Neural progenitor cell (in vitro differentiated cells): ENCODE measurements around the gene PTGES2.

Source experiments
- EZH2phosphoT487 ChIP-seq: fragments of 200-600 bp; sonication (generic); IDR thresholded peaks from 2 replicates; pipeline ENCODE4 v1.6.1; 2017; ENCODE audit warnings: antibody characterized with exemption
- TF ChIP-seq, protein P1 (sequence below): fragments of 200-600 bp; sonication (generic); IDR thresholded peaks from 2 replicates; pipeline ENCODE4 v1.5.1; 2017; ENCODE audit warnings: antibody characterized with exemption, mild to moderate bottlenecking

DNA sequence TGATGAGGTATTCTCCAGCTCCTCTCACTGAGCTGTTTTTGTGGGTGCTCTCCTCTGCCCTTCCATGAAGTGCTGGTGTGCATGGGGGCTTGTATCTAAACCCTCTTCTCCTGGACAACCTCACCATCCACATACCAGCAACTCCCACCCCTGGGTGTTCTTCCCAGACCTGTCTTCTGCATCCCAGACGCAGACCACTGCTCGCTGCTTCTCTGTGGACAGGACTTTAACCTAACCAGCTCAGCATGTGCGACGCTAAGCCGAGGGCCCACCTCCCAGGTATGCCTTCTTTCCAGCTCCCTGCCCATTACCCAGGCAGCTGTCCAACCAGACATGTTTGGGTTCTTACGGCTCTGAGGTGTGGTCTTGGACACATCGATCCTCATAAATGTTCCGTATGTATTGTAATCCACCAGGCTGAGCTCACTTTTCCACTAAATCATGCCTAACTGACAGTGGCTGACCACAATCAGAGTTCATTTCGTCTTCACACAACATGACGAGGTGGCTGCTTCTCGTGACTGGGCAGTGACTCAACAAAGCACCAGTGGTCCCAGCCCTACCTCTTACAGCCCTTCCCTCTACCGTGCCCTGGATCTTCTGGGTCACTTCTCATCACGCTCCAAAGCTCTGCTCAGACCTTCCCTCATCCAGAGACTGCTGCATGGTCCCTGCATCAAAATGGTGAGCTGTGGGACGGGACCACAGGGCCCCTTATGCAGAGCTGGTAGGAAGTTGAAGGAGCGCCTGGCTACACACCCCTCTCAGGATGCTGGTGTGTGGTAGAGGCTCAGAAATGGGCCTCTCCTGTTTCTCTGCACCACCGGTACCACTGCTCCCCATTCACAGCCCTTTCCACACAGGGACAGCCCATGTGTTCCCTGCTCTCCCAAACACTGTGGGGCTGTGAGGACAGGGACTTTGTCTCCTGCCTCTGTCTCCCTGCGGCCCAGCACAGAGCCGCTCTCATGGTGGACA is 9.6 kb upstream of the PTGES2 start:
- TF ChIP-seq, protein P1, sequence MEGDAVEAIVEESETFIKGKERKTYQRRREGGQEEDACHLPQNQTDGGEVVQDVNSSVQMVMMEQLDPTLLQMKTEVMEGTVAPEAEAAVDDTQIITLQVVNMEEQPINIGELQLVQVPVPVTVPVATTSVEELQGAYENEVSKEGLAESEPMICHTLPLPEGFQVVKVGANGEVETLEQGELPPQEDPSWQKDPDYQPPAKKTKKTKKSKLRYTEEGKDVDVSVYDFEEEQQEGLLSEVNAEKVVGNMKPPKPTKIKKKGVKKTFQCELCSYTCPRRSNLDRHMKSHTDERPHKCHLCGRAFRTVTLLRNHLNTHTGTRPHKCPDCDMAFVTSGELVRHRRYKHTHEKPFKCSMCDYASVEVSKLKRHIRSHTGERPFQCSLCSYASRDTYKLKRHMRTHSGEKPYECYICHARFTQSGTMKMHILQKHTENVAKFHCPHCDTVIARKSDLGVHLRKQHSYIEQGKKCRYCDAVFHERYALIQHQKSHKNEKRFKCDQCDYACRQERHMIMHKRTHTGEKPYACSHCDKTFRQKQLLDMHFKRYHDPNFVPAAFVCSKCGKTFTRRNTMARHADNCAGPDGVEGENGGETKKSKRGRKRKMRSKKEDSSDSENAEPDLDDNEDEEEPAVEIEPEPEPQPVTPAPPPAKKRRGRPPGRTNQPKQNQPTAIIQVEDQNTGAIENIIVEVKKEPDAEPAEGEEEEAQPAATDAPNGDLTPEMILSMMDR: no peak
- no peak for TF ChIP-seq EZH2phosphoT487
